HG02870 (cell line): ENCODE data around the gene ALAS2.
A peak's percentile ranks its signal among the peaks of the same experiment; 100 is the strongest.
"Not testable (repeated sequence)": the region's sequence is repeated elsewhere in the genome, so short reads cannot be mapped to it uniquely, and the experiment has no call there.

Experiments used
- ATAC-seq: cut with Tn5 transposase; IDR thresholded peaks from one replicate; pipeline ENCODE4 v1.9.1; 2021; ENCODE audit warnings: mild to moderate bottlenecking, moderate library complexity; ENCODE audit not compliant: unreplicated experiment

Gene ALAS2, protein sequence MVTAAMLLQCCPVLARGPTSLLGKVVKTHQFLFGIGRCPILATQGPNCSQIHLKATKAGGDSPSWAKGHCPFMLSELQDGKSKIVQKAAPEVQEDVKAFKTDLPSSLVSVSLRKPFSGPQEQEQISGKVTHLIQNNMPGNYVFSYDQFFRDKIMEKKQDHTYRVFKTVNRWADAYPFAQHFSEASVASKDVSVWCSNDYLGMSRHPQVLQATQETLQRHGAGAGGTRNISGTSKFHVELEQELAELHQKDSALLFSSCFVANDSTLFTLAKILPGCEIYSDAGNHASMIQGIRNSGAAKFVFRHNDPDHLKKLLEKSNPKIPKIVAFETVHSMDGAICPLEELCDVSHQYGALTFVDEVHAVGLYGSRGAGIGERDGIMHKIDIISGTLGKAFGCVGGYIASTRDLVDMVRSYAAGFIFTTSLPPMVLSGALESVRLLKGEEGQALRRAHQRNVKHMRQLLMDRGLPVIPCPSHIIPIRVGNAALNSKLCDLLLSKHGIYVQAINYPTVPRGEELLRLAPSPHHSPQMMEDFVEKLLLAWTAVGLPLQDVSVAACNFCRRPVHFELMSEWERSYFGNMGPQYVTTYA

DNA sequence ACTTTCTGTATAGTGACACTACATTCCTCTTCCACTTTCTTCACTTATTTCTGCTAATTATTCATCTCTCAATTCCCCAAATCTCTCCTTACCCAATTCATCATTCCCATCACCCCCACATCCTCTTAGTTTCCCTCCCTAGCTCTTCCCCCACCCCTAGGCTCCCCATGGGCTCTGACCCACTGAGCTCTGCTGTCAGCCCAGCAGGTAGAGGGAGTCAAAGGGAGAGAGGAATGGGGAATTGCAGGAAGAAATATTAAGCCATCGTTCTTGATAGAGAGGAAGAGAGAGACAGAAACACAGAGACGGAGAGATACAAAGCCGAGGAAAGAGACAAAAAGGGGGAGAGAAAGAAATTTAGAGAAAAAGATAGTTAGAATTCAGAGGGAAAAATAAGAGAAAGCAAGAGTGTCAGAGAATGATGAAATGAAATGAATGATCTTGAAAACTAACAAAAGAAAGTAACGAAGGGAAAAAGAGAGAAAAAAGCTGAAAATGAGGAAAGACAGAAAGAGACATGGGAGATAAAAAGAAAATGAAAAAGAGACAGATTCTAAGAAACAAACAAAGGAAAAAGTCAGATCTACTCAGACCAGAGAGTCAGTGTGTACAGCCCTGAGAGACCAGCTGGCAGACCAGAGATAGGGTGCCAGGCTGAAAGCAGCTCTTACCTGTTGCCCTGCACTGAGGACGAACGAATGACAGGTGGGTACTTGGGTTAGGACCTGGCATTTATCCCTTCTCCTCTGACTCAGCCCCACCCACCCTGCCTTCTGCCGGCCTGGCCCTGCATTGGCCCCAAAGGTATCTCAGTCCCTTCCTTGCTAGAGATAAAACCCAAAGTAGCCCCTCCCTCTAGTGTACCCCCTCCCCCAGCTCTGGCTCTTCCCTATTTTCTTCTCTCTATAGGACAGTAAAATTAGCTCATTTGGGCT lies at the start of gene ALAS2:
ALAS2 (minus strand) TSS at position 707 of the 935 bp plus-strand sequence. CDS start 4,977 bp downstream, outside the sequence.
- no peak for ATAC-seq

DNA sequence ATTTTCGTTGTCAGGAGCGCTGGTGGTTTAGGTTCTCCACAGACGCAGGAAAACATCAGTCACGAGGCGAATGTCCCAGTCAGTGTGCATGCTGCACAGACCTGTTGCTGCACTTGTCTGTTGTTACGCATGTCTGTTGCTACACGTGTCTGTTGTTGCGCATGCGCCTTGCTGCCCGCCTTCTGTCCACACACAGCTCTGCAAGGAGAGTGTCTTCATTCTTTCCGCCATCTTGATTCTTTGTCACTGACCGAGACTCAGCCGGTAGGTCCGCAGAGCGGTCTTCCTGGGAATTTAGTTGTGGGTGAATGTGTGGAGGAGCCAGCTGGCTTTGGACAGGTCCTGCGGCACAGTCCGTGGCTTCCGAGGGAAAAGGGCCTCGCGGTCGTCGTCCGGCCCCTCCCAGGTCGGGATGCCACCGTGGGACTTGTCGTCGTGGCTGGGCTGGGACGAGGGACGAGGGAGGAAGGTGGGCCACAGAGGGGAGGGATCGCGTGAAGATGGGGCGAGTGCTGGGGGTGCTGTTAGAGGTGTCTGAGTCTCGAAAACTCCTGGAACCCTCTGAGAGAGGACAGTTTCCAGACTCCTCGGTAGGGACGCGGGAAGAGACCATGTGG lies 44.2 kb upstream of the ALAS2 start, which contains the start of gene PAGE2B:
PAGE2B (plus strand) TSS at position 180 of the 617 bp plus-strand sequence. CDS start 1,012 bp downstream, outside the sequence.
- no peak for ATAC-seq

DNA sequence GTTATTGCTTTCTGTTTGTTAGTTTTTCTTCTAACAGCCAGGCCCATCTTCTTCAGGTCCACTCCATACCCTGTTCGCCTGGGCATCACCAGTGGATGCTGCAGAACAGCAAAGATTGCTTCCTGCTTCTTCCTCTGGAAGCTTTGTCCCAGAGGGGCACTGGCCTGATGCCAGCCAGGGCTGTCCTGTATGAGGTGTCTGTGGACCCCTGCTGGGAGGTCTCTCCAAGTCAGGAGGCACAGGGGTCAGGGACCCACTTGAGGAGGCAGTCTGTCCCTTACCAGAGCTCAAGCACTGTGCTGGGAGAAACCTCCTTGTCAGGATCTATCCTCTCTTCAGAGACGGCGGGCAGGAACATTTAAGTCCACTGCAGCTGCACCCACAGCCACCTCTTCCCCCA lies 41.5 kb upstream of the ALAS2 start:
- no peak for ATAC-seq

DNA sequence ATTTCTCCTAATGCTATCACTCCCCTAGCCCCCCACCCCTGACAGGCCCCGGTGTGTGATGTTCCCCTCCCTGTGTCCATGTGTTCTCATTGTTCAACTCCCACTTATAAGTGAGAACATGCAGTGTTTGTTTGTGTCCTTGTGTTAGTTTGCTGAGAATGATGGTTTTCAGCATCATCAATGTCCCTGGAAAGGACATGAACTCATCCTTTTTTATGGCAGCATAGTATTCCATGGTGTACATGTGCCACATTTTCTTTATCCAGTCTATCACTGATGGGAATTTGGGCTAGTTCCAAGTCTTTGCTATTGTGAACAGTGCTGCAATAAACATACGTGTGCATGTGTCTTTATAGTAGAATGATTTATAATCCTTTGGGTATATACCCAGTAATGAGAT lies 36.4 kb upstream of the ALAS2 start:
- not testable (repeated sequence) for ATAC-seq

DNA sequence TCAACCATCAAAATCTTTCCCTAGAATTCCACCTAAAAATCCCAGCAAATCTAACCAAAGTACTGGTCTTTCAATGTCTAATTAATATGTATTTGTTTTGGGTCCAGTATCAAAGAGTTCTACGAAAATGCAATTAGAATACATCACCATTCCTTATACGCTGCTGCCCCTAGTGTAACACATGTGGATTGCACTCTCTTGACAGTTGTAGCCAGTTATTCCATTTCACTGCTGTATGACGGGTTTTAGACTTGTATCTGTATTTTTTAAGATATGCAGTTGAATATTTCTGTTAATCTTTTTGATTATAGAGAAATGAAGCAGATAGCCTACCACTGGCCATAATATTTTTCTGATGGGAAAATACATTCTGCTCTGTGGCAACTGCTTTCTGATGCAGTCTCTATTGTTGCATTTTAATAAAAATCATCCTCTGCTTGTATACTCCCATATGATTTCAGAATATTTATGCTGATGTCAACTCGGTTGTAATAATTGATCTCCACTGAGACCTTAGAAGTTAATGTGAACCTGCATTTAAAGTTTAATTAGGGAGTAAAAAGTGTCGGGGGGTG lies 27.0 kb upstream of the ALAS2 start:
- peak; percentile 53 for ATAC-seq

DNA sequence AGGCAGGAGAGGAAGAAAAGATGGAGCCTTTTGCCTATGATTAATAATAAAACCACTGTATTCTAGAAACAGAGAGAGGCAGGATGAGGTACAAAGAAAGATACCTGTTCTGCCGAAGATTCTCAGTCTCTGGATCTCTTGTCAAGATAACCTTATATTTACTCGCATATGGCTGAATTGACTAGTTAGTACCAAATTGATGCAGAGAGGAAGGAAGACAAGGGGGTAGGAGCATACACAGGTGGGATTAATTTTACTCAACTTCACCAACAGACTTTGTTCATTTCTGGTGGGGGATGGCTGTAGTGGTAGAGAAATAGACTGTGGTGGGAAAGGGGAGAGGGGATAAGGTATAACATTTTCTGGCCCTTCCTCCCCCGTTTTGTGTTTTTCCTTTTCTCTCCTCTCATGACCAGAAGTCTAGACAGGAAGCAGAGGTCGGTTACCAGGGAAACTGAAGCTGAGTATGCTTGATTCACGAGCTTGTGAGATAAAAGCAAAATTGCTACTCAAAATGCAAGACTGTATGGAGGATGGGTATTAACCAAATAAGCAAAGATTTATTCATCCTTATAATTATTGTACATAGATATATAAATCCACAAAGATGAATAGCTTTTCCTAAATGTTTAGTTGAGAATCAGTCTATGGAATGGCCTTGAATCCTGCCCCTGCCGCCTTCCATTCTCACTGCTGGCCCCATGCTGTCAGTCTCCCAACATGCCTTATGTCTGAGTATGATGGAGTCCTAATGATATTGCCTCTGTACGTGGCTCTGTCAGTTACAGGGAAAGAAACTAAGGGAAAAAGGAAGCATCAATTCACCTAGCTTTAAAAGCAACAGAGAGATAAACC lies 26.3 kb upstream of the ALAS2 start:
- no peak for ATAC-seq

DNA sequence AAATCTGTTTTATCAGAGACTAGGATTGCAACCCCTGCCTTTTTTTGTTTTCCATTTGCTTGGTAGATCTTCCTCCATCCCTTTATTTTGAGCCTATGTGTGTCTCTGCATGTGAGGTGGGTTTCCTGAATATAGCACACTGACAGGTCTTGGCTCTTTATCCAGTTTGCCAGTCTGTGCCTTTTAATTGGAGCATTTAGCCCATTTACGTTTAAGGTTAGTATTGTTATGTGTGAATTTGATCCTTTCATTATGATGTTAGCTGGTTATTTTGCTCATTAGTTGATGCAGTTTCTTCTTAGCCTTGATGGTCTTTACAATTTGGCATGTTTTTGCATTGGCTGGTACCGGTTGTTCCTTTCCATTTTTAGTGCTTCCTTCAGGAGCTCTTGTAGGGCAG lies 19.8 kb upstream of the ALAS2 start:
- not testable (repeated sequence) for ATAC-seq

DNA sequence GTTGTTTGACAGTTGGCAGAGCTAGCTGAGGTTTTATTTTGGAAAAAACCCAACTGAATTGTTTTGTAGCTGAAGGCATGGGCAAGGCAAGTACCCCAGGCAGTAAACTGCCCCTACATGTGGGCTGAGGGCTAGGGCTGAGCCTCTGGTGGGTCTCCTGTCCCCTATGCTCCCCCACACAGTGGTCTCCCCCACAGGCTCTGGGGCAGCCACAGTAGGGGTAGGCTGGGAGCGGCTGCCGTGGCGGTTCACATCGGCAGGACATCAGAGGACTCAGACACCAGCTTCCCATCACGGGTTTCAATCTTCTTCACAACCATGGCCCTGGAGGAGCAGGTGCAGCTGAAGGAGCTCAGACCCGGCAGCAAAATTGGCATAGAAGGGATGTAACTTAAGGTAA lies 10.7 kb upstream of the ALAS2 start:
- no peak for ATAC-seq

DNA sequence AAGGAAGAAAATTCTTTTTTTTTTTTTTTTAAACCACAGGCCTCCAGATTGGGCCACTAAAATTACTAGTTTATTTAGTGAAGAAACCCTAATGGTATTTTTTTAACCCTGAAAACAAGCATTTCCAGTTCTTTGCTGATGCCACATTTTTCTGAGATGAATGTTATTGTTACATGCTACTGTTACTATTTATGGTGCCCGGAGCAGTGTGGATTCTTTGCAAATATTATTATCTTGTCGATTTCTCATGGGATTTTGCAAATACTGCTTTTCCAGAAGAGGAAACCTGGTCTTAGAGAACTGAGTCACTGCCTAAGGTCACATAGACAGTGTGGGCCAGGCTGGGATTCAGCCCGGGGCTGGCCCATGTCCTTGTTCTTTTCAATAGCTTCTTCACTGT lies 8.7 kb upstream of the ALAS2 start:
- no peak for ATAC-seq

DNA sequence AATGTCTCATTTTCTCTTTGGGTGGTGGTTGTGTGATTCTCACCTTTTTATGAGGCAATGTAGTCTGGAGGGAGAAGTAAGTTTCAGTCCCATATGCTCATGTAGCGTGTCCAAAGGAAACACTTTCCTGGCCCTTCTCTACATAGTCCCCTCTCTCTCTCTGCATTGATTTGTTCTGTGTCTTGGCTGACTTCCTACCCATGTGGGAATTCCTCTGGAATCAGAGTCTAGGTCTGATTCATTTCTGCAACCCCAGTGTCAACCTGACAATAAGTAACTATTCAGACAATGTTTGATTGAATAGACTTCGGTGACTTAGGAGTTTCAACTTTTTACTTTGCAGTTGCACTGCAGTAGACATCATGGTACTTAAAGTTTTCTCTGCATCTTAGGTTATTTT lies 2.7 kb upstream of the ALAS2 start:
- no peak for ATAC-seq

DNA sequence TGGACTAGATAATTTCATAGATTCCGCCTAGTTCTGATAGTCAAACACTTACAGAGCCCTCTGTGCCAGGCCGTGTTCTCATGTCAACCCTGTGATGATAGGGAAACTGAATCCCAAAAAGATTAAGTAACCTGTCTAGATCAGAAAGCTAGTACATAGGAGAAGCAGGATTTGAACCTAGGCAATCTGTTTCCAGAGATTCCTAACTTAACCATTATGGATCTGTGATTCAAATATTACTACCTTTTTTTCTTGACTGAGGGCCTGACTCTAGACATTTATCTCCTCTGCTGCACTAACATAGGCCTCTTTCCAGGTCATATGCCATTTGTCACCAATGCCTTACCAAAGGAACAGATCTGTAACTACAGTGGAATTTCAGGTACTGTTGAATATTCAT lies 1.5 kb downstream of the ALAS2 start:
- ATAC-seq = no peak

DNA sequence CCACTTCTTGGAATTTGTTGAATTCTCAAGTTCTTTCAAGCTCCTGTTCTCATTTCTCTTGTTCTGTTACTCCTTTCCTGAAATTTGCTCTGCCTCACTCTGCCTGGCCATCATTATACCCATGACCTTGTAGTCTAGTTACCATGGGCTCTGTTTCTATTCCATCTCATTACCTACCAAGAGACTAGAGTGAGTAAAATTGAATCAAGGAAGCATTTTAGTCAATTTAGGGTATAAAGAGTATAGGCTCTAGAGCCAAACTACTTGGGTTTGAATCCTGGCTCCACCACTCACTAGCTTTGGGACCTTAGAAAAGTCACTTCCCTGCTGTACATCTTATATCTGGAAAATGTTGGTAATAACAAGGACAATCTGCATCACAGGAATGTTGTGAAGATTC lies 2.2 kb downstream of the ALAS2 start:
- no peak for ATAC-seq

DNA sequence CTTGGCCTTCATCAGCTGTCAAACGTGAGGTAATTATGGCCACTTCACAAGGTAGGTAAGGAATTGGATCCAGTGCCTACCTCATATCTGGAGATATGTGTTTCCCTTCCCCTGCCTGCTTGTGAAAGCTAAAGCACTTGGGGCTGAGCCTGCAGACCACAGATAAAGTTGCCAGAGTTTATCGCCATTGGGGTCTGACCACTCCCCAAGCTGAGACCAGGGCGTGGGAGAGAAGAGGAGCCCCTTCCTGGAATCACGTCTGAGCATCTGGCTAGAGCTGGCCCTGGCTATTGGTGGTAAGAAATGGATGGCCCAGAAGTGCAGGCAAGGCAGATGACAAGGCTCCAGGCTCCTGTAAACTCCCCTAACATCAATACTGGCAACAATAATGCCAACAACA lies 2.7 kb downstream of the ALAS2 start:
- ATAC-seq = no peak

DNA sequence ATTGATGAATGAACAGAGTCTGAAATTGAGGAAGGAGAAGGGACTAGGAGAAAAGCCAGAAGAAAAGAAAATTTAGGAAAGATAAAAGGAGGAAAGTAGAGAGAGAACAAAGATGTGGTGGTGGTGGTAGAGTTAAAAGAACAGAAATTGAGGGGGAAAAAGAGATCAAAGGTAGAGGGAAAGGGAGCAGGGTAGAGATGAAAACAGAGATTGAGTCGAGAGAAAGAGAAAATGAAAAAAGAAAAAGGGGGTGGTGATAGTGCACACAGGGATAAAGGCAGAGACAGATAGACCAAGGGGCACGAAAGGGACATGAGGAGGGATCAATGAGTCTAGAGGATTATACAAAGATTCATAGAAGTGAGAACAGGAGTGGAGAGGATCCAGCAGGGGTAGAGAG lies 3.9 kb downstream of the ALAS2 start:
- ATAC-seq = no peak

DNA sequence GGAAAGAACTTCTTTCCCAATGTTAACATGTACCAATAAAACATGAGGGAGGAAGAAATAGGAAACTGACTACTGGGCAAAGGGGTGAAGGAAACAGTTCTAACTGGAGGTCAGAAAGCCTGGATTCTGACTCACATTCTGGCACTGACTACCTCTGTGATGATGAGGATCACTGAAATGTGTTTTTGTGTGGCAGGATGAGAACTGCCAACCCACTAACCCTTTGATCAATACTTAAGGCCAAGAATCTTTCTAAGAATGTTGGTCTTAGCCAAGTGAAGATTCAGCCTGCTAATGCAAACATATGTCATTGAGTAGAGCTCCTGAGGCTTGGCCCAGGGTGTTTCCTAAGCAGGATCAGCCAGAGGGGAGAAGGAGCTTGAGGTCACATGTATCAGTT lies 4.6 kb downstream of the ALAS2 start:
- ATAC-seq = no peak

DNA sequence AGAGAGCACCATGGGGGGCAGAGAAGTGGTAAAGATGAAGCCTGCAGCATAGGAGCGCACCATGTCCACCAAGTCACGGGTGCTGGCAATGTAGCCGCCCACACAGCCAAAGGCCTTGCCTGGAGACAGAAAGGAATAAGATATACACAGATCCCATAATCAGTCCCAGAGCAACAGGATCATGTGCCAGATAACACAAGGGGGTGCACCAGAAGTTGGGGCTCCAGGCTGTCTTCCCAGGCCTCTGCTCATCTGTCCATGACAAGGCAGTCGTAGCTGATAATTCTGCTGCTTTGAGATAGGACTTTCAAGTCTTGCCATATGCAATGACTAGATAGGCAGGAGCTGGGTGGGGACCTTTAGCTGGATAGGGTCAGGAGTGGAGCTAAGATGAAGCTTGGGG lies 15.9 kb downstream of the ALAS2 start:
- no peak for ATAC-seq

DNA sequence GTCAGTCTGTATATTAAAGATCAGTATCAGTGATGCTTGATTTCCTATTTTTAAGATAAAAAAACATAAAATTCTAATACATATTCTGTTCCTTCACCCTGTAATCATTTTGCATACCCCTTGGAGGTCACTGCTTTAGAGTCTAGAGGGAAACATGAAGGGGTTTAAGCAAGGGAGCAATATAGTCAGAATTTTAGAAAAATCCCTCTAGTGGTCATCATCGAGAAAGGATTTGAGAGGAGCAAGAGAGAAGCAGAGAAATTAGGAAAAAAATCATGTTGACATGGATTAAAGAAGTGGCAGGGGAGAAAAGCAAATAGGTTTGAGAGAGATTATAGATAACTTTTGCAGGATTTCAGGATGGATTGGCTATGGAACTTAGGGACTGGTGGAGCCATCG lies 19.5 kb downstream of the ALAS2 start:
- no peak for ATAC-seq

DNA sequence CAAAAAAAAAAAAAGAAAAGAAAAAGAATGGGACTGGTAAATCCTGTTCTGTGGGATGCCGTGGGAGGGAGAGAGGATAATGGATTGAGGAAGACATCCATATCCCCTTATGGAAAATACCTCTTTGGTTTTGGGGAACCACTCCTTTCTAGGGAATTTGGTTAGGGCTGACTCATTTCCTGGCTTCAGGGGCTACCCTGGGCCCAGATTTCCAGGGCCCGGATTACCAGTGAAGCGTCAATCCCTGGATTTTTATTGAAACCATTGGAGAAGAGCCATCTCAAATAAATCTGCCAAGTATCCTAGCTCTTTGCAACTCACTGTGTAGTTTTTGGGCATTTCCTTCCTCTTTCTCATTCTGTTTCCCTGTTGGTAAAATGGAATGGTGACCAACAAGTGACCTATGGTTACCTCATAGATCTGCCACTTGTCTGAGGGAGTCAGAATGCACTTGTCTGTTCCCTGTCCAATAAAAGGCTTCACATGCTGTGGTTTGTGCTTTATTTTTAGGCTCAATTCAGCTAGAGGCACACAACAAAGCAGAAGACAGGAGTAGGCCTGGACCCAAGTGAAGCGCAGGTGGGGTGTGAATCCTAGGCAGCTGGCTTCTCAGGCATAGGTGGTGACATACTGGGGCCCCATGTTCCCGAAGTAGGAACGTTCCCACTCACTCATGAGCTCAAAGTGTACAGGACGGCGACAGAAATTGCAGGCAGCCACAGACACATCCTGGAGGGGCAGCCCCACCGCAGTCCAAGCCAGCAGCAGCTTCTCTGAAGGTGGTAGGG lies 22.0 kb downstream of the ALAS2 start:
- ATAC-seq = no peak

DNA sequence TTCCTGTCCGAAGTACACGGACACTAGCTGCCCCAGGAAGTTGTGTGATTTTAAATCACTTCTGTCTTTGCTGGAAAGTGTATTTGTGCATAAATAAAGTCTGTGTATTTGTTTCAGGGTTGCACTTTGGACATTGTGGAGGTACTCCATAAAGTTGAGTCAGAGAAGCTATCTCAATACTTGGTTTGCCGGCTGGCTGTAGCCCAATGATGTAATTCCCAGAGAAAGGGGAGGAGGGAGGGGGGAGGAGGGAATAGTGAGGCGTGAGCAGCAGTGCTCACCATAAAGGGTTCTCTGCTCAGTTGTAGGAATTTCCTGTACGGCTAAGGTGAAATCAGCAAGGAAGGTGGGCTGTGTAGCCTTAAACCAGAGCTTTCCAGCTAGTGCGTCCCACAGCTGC lies 23.1 kb downstream of the ALAS2 start:
- ATAC-seq = no peak
